ENCODE measurements around the gene GPR141.

GRCh38 chr7:37698782-37699181, 15.2 kb downstream of the GPR141 start:
- TF ChIP-seq EP300 (IDR thresholded peaks at IDR 0.05) (no peak), CTCF (IDR thresholded peaks at IDR 0.05) (no peak), POLR2AphosphoS5 (IDR thresholded peaks at IDR 0.05) (no peak), POLR2A (IDR thresholded peaks at IDR 0.05; ENCODE audit: low read depth) (no peak)
